SJSA1 (cell line): ENCODE data around the gene TMC2. TPM values are rescaled to one million over a fixed set of nuclear protein-coding genes. Genes with fewer than 3 reads are reported as not detected.
A peak's percentile ranks its signal among the peaks of the same experiment; 100 is the strongest.

Experiments used
- DNase-seq, 2 experiments: peaks; one replicate each; pipeline ENCODE4 v3.0.0-alpha.2; 2015 to 2020; ENCODE audit warnings: low spot score in 2 of 2, low read depth in 1 of 2
- H3K27ac ChIP-seq: fragments of 250-450 bp; sonication (Bioruptor Pico); 2 replicates; pipeline ENCODE4 v1.5.1; 2020; ENCODE audit warnings: mild to moderate bottlenecking, moderate library complexity
- H3K27me3 ChIP-seq: fragments of 250-450 bp; sonication (Bioruptor Pico); replicated peaks from 2 replicates; pipeline ENCODE4 v1.5.1; 2020; ENCODE audit warnings: mild to moderate bottlenecking, moderate library complexity
- H3K36me3 ChIP-seq: fragments of 250-450 bp; sonication (Bioruptor Pico); 2 replicates; pipeline ENCODE4 v1.5.1; 2020; ENCODE audit warnings: mild to moderate bottlenecking
- H3K4me1 ChIP-seq: fragments of 250-450 bp; sonication (Bioruptor Pico); replicated peaks from 2 replicates; pipeline ENCODE4 v1.6.1; 2021; ENCODE audit warnings: mild to moderate bottlenecking
- H3K4me3 ChIP-seq: fragments of 250-450 bp; sonication (Bioruptor Pico); 2 replicates; pipeline ENCODE4 v1.5.1; 2020; ENCODE audit warnings: mild to moderate bottlenecking
- H3K9me3 ChIP-seq: fragments of 250-450 bp; sonication (Bioruptor Pico); replicated peaks from 2 replicates; pipeline ENCODE4 v1.5.1; 2020; ENCODE audit warnings: mild to moderate bottlenecking
- total RNA-seq: library from RNA; depleted of rRNA; stranded (reverse); fragments of >200 nt; shearing (Covaris generic); gene quantifications from 2 replicates; pipeline ENCODE4 v1.2.3, GENCODE V29; 2014

Gene TMC2
- total RNA-seq, 1 experiment from 2014 or later: not detected

DNA sequence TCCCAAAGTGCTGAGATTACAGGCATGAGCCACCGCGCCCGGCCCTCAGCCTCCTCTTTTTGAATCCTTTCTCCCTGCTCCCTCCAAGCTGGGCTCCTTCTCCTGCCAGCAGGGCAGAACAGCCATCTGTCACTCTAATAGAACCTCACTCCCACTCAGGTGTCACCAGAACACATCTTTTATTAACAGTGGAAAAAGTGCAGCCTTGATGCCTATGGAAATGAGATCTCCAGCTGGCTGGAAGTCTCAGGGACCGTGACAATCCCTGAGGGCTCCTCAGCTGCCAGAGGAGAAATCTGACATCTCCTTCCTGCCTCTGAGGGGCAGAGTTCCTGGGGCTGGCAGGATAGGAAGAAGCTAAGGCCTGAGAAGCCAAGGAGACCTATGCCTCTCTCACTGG lies 28.0 kb downstream of the TMC2 start:
- H3K27me3 ChIP-seq: peaks cover 61% of the 10 kb centered on the region
- H3K4me1 ChIP-seq: no peaks in the 10 kb centered on the region
- no peak overlapping the region for H3K27ac ChIP-seq
- H3K9me3 ChIP-seq: no peaks in the 10 kb centered on the region
- H3K4me3 ChIP-seq: no peak overlapping the region
- no peaks in the 10 kb centered on the region for H3K36me3 ChIP-seq
- no peak for DNase-seq

DNA sequence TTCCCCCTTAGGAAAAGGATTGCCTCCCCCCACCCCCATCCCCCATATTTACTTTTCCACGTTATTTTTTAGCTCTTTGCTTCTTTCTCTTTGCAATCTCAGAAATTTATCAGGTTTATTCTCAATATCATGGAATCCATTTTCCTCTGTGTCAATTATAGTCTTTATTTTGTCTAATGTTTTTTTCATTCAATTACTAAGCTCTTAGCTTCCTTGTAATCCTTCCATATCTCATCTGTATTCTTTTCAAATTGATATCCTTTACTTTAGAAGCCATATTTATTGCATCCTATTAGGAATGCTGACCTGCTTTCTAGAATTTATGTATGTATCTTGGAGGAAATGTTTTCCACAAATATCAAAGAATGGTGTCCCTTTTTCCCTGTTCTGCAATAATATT lies 39.3 kb downstream of the TMC2 start:
- no peak for DNase-seq
- no peaks in the 10 kb centered on the region for H3K4me1 ChIP-seq
- no peak overlapping the region for H3K27ac ChIP-seq

DNA sequence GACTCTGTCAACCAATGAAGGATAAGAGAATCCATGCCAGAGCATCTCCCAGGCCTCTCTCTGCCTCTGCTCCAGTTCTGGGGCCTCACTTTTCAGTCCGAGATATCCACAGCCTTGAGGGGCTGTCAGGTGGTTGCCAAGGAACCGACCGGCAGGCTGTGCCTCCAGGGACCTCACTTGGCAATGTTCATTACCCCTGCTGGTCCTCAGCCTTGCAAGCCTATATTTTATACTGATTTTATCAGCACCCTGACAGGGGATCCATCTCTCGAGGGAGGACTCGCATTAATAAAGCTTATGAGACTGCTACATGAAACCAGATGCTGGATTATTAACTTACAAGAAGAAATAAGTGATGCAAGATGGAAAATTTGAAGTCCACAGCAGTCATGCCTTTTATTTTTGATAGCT lies 39.9 kb downstream of the TMC2 start:
- Histone ChIP-seq H3K27ac (no peak overlapping the region), H3K4me3 (no peak overlapping the region), H3K9me3 (no peaks in the 10 kb centered on the region), H3K36me3 (no peaks in the 10 kb centered on the region), H3K27me3 (peaks cover 44% of the 10 kb centered on the region), H3K4me1 (no peaks in the 10 kb centered on the region)
- no peak for DNase-seq

More for the DNA sequence above, 39.3 kb downstream of the TMC2 start:
- peaks cover 51% of the 10 kb centered on the region for H3K27me3 ChIP-seq
- no peaks in the 10 kb centered on the region for H3K9me3 ChIP-seq
- no peak overlapping the region for H3K4me3 ChIP-seq
- H3K36me3 ChIP-seq: no peaks in the 10 kb centered on the region

DNA sequence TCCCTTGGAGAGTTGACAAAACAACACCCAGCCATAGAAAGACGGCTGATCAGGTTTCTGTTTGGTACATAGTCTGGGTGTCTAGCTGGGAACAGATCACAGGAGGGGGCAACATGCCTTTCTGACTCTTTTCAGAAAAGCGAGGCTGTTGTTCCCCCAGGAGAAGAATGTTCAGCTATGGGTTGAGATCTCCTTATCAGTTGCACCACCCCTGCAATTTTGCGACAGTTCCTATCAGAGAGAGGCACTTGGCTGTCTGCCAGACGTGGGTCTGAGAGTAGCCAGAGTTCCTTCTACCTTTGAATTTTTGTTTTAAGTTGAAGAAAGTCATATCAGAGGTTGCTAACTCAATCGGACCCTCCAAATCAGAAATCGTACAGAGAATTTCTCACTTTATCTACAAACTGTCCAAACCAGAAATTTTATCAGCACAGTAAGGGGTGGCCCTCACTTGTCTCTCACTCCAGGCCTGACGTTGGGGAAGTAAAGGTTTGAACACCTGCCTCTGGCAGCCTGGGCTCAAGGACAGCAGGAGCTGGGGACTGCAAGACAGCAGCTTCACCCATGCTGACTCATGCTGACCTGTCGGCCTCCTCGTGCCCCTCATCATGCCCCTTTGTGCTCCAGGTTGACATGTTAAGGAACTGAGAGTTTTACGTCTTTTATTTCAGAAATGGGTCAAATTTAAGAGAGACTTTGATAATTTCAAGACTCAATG lies 42.3 kb downstream of the TMC2 start:
- no peak overlapping the region for H3K27ac ChIP-seq
- H3K4me1 ChIP-seq: no peaks in the 10 kb centered on the region
- peaks cover 28% of the 10 kb centered on the region for H3K27me3 ChIP-seq
- no peaks in the 10 kb centered on the region for H3K36me3 ChIP-seq
- H3K9me3 ChIP-seq: no peaks in the 10 kb centered on the region
- DNase-seq: no peak
- H3K4me3 ChIP-seq: no peak overlapping the region

DNA sequence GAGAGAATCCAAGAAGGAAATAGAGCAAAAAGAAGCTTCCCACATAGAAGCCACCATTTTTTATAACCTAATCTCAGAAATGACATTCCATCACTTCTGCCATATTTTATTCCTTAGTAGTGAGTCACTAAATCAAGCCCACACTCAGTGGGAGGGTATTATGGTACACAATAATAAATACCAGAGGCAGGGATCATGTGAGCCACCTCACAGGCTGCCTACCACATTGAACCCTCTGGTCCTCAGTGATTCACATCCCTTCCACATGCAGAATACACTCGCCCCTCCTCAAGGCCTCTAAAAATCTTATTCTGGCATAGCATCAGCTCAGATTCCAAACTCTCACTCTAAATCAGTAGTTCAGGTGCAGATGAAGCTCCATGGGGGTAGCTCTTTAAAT lies 49.4 kb downstream of the TMC2 start:
- H3K9me3 ChIP-seq: no peaks in the 10 kb centered on the region
- H3K27me3 ChIP-seq: no peaks in the 10 kb centered on the region; the same call in 1 of the 2 replicates
- H3K36me3 ChIP-seq: no peaks in the 10 kb centered on the region
- peaks cover 9% of the 10 kb centered on the region for H3K4me1 ChIP-seq
- DNase-seq: peak in 1 of 2 experiments; percentile 26
- no peak overlapping the region for H3K27ac ChIP-seq
- no peak overlapping the region for H3K4me3 ChIP-seq

DNA sequence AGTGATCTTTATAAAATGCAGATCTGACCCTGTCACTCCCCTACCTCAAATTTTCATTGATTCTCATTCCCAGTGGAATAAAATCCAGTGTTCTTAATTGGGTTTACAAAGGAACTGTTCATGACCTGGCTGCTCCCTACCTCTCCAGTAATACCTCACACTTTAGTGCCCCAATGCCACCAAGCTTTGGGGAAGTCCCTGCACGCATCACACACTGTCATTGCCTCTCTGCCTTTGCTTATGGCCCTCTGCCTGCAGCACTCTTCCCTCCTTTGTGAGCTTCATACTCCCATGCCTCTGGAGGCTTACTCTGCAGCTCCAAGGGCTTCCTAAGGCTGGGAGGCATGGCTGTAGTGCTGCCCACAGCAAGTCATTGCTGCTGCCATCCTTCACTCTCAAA lies 57.4 kb downstream of the TMC2 start:
- H3K27me3 ChIP-seq: no peaks in the 10 kb centered on the region; the same call in 1 of the 2 replicates
- no peak overlapping the region for H3K4me3 ChIP-seq
- H3K27ac ChIP-seq: no peak overlapping the region
- H3K36me3 ChIP-seq: no peaks in the 10 kb centered on the region
- DNase-seq: no peak
- H3K4me1 ChIP-seq: no peaks in the 10 kb centered on the region
- H3K9me3 ChIP-seq: no peaks in the 10 kb centered on the region

DNA sequence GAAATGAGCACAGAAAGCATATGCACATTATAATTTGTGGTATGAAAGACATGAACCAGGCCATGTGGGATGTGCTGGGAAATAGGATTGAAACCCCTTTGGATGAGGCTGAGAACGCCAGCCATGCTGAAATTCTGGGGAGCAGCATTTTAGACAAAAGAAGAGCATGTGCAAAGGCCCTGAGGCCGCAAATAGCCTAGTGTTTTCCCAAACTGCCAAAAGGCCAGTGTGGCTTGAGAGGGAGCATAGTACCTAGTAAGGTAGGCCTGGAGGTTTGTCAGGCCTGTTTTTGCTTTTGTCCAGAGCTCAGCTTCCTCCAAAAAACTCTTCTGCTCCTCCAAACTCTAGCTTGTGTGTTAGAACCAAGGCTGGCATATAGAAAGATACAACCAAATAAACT lies 58.7 kb downstream of the TMC2 start:
- DNase-seq: no peak
- H3K36me3 ChIP-seq: no peaks in the 10 kb centered on the region
- no peak overlapping the region for H3K4me3 ChIP-seq
- H3K27ac ChIP-seq: no peak overlapping the region
- no peaks in the 10 kb centered on the region; the same call in 1 of the 2 replicates for H3K27me3 ChIP-seq
- no peaks in the 10 kb centered on the region for H3K9me3 ChIP-seq
- no peaks in the 10 kb centered on the region for H3K4me1 ChIP-seq

DNA sequence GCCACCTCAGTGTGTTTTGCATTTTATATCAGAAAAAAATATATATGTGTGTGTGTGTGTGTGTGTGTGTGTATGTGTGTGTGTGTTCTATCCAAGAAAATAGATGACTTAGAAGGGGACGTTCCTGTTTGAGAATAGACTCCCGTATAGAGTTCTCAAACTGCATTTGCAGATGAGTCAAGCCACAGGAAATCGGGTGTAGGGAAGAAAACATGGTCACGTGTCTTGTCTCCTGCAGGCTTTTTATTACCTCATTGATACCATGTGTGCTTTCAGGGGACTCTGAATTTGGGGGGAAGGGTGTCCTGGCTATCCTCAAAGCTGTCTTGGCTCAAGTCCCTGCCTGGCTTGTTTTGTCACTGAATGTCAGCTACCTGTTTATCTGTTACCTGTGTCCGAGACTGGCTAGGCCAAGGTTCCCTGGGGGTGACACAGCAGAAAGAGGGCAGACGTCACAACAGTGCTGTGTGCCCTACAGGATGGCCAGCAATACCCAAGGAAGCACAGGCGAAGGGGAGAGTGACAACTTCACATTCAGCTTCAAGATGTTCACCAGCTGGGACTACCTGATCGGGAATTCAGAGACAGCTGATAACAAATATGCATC lies 60.4 kb downstream of the TMC2 start:
- H3K27ac ChIP-seq: no peak overlapping the region
- no peaks in the 10 kb centered on the region for H3K36me3 ChIP-seq
- H3K9me3 ChIP-seq: no peaks in the 10 kb centered on the region
- no peak for DNase-seq
- no peak overlapping the region for H3K4me3 ChIP-seq
- no peaks in the 10 kb centered on the region; the same call in 1 of the 2 replicates for H3K27me3 ChIP-seq
- H3K4me1 ChIP-seq: no peaks in the 10 kb centered on the region; the same call in 1 of the 2 replicates

DNA sequence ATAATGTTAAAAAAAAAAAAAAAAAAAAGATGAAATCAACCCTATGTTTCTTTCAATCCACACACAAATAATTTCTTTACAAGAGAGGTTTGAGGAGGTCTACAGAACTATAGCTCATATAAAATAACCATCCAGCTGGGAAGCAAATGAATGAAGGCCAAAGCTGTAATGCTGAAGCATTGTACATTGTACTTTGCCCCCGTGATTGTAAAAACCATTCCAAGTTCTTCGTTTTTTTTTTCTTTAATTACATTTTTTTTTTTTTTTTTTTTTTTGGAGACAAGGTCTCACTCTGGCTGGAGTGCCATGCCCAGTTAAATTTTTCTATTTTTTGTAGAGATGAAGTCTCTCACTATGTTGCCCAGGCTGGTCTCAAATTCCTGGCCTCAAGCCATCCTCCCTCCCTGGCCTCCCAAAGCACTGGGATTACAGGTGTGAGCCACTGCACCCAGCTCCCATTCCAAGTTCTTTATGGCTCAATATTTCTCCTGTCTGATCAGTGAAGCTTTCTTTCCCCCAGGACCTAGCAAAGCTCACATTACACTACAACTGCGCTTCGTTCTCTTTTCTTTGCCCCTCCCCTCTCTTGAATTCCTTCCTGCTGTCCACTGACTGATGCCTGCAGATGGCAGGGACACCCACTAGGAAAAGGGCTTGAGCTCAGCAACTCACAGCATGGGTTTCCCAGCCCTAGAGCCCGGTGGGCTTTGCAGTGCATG lies 63.1 kb downstream of the TMC2 start:
- no peak overlapping the region for H3K27ac ChIP-seq
- no peak for DNase-seq
- H3K9me3 ChIP-seq: no peaks in the 10 kb centered on the region; the same call in 1 of the 2 replicates
- H3K27me3 ChIP-seq: no peaks in the 10 kb centered on the region
- H3K4me3 ChIP-seq: no peak overlapping the region
- no peaks in the 10 kb centered on the region for H3K36me3 ChIP-seq
- peaks cover 6% of the 10 kb centered on the region for H3K4me1 ChIP-seq

DNA sequence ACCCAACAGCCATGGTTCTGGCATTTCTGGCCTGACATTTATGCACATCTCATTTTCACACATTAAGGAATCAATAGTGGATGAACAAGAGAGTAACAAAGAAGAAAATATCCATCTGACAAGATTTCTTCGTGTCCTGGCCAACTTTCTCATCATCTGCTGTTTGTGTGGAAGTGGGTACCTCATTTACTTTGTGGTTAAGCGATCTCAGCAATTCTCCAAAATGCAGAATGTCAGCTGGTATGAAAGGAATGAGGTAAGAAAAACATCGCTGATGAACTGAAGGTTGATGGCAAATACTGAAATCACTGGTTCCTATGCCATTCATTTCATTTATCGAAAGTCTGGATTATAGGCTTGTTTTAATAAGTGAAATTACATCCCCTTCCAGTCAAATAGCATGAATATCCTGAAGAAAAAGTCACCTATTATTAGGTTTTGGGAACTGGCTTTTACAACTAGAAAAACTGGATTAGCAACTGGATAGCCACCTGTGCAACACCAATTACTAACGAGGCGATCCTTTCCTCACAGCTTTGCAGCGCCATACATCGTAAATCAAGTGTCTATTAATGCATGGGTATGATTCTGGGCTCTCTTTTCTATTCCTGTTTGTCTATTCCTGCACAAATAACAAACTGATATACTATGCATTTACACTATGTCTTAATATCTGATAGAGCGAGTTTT lies 65.8 kb downstream of the TMC2 start:
- Histone ChIP-seq H3K27ac (no peak overlapping the region), H3K36me3 (no peaks in the 10 kb centered on the region), H3K4me1 (peaks cover 6% of the 10 kb centered on the region), H3K27me3 (no peaks in the 10 kb centered on the region), H3K4me3 (no peak overlapping the region), H3K9me3 (peaks cover 2% of the 10 kb centered on the region)
- peak in 1 of 2 experiments; percentile 12 for DNase-seq

DNA sequence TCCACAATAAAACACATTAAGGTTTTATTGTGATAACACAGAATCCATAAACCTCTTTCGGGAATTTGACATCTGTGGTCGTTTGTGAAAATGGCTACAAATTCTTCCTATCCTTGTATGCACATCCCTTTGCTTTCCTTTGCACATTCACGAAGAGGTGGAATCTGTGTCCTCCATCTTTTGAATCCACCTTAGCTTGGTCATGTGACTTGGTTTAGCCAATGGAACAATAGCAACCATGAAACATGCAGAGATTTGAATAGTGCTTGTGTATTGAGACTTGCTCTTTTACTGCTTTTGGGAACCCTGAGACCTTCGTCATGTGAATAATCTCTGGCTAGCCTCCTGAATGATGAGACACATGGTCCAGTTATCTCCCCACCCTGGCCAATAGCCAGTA lies 66.4 kb downstream of the TMC2 start:
- peaks cover 6% of the 10 kb centered on the region for H3K9me3 ChIP-seq
- peaks cover 6% of the 10 kb centered on the region for H3K4me1 ChIP-seq
- no peak overlapping the region for H3K27ac ChIP-seq
- DNase-seq: no peak
- no peaks in the 10 kb centered on the region for H3K36me3 ChIP-seq
- H3K27me3 ChIP-seq: no peaks in the 10 kb centered on the region
- no peak overlapping the region for H3K4me3 ChIP-seq

DNA sequence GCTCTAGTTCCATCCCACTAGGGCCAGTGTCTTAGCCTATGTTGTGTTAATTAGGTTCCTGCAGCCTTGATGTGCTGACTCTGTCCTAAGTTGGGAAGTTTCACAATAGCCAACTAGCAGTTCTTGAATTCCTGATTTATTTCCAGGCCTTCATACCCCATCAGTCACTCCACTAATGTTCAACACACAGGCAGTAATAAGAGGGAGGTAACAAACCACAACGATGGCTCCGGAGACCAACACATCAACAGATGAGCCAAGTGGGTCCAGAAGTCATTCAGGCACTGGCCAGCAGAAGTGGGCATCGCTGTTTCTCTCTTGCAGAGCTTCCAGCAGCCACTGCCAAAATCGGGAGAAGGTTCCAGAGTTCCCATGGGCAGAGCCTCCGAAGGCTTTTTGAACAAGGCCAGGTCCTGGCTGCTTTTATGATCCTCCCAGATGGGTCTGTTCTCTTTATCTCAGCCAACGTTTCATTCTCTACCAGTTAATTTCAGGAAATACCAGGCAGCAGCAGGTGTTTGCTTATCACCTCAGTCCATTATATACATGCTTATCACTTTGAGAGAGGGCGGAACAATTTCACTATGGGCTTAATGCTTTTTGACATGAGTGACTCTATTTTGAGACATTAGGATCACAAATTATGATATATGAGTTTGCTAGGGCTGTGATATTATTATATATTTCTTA lies 67.6 kb downstream of the TMC2 start:
- no peak overlapping the region for H3K4me3 ChIP-seq
- H3K27ac ChIP-seq: no peak overlapping the region
- H3K27me3 ChIP-seq: no peaks in the 10 kb centered on the region
- no peaks in the 10 kb centered on the region for H3K36me3 ChIP-seq
- peaks cover 6% of the 10 kb centered on the region for H3K9me3 ChIP-seq
- no peak for DNase-seq
- peaks cover 6% of the 10 kb centered on the region for H3K4me1 ChIP-seq

DNA sequence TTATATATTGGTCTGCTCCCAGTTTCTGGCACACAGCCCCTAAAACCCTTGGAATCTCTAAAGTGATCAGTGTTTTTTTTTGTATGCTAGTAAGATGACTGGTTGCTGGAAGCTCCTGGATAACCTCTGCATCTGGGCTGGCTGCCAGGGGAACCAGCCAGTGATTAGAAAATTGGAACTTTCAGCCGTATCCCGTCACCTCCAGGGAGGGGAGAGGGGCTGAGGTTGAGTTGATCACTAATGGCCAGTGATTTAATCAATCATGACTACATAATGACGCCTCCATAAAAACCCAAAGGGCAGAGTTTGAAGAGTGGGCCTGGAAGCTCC lies 68.1 kb downstream of the TMC2 start:
- H3K27ac ChIP-seq: no peak overlapping the region

More for the DNA sequence above, 68.1 kb downstream of the TMC2 start:
- no peak for DNase-seq
- no peak overlapping the region for H3K4me3 ChIP-seq
- H3K9me3 ChIP-seq: peaks cover 6% of the 10 kb centered on the region
- no peaks in the 10 kb centered on the region for H3K27me3 ChIP-seq
- H3K4me1 ChIP-seq: peaks cover 6% of the 10 kb centered on the region
- H3K36me3 ChIP-seq: no peaks in the 10 kb centered on the region
